GOT3 (cell line): ENCODE results near the gene EMCN.
"Not testable (repeated sequence)": the region's sequence is repeated elsewhere in the genome, so short reads cannot be mapped to it uniquely, and the experiment has no call there.

Experiments used
- DNase-seq: peaks from one replicate; lab custom pipeline; 2025; ENCODE audit warnings: mixed read lengths; lab: John Stamatoyannopoulos, UW

EMCN gene

DNA sequence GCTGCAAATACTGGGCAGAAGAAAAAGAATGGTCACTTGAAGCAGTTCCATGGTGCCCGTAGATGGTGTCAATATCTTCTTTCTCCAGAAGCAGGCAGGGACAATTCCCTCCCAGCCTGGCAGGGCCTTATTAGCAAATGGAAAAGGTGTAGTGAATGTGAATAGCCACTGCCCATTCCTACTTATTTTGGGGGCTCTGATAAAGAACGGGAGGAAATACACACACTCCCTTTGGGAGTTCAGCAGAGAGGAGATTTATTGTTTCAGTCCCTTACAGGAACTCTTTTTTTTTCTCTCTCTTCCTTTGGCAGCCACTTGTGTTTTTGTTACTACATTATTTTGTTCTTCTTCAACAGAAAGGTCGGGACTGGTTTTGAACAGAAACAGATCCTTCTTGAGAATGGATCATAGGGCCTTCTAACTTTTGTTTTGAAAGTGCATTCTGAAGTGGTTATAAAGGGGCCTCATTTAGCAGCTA lies at the start of gene EMCN:
Gene EMCN, minus strand, starts transcription at position 159 of the 478 bp plus-strand sequence. Its CDS starts 108 bp downstream, at position 51.
- DNase-seq = no peak

- no peak for DNase-seq
These were observed 48.6 kb upstream of the EMCN start for GRCh38 chr4:100566396-100566795.

- DNase-seq = no peak
These were observed 39.5 kb upstream of the EMCN start for GRCh38 chr4:100557306-100557705.

GRCh38 chr4:100555611-100556337 lies 38.0 kb upstream of the EMCN start:
- DNase-seq = no peak

DNA sequence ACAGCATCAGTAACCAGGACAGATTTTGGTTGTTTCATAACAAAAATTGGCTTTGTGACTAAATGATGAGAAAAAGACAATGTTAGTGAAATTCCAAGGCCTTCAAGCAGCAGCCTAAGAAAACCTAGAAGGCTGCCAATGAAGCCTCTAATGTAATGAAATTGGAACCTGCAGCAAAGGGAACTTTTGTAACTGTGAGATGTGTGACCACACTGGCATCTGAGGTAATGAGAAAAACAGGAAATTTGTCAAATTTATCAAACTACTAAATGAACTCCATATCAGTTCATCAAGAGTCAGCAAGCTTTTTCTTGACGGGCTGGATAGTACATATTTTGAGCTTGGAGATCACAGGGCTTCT lies 30.4 kb upstream of the EMCN start:
- no peak for DNase-seq

GRCh38 chr4:100547541-100548199 lies 29.8 kb upstream of the EMCN start:
- no peak for DNase-seq

DNA sequence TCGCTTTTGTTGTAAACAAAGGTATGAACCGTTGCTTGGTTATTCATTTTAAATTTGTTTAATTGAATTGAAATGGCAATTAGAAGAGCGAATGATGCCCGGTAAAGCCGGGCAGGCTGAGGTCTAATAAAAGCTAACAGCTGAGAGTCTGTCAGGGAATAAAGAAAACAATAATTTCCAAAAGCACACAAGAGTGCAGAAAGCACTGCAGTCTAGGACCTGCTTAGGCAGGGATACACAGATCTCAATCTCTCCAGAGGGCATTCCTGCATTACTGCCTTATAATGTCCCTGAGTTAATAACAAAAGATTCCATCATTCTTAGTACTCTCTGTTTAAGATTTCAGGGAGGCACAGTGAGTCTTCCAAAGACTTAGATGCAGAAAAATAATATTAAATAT lies 27.6 kb upstream of the EMCN start:
- no peak for DNase-seq

- DNase-seq = no peak
These were observed 22.3 kb upstream of the EMCN start for GRCh38 chr4:100540131-100540530.

DNA sequence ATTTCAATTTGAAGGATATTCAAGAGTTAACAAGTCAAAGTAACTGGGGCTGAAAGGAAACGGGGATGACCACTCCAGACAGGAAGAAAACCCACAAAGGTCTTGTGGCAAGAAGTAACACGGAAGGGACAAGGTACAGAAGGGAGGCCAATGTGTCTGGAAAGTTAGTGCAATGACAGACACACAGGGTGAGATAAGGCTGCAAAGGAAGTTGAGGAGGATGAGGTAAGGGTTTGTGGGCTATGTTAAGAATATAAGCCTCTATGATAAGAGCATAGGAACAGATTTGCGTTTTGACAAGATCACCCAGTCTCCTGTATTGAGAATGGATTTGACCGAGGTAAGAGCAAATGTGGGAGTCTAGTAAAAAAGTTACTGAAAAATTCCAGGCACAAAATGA lies 21.9 kb upstream of the EMCN start:
- DNase-seq = no peak

DNA sequence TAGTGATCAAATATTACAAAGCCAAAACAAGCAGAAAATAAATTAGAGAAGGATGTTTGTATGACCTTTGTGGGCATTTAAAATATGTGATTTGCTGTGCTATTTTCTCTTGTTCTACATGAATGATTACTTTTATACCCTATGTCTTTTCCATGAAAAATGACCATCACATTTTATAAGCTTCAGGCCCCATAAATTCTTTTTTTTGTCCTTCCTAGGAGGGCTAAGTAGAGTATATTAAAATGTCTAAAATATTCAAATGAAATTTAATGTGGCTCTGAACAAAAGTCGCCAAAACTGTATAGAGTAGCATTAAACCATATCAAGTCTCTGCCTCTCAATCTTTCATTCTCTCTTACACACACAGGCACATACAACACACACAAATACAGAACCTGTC lies 15.9 kb upstream of the EMCN start:
- DNase-seq = no peak

GRCh38 chr4:100530161-100530560 lies 12.3 kb upstream of the EMCN start:
- not testable (repeated sequence) for DNase-seq

- no peak for DNase-seq
These were observed 7.9 kb upstream of the EMCN start for GRCh38 chr4:100525686-100526085.

- DNase-seq = no peak
These were observed 1.4 kb upstream of the EMCN start for GRCh38 chr4:100519205-100519604.

- DNase-seq = no peak
These were observed 1.6 kb downstream of the EMCN start for GRCh38 chr4:100516225-100516624.

DNA sequence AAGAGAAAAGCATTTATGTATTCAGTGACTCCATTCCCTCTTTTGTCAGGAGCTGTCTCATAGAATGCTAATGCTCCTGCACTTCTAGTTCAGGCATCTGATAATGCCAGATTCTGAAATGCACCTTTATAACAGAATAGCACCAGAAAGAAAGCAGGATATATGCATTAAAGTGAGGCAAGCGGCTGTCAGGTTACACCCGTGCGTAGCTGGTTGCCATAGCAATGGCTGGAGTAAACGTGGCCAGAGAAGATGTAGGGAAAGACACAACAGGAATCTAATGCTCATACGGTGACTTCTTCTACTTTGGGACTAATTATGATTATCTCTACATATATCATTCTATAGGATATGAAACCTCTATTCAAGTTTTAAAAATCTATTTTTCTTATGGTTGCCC lies 5.9 kb downstream of the EMCN start:
- DNase-seq = no peak

- DNase-seq = no peak
These were observed 7.3 kb downstream of the EMCN start for GRCh38 chr4:100510551-100510950.

- DNase-seq = no peak
These were observed 8.4 kb downstream of the EMCN start for GRCh38 chr4:100509386-100509785.

GRCh38 chr4:100508691-100509090 lies 9.1 kb downstream of the EMCN start:
- DNase-seq = no peak

- DNase-seq = no peak
These were observed 13.5 kb downstream of the EMCN start for GRCh38 chr4:100504086-100504874.

DNA sequence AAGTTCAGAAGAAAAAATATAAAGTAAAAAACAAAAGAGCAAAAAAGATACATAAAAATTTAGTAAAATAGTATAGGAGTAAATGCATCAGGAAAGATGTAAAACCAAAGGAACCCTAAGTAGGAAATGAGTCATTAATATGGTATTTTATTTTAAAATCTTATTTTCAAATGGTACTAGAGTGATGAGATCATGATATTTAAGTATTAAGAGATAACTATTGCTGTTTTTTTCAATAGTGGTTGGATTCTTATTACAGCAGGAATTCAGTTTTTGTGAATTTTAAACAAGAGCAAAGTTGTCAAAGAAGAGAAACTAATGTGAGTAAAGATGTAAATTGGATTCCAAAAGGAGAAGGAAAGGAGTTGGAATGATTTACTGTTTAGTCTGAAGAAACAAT lies 20.0 kb downstream of the EMCN start:
- no peak for DNase-seq

DNA sequence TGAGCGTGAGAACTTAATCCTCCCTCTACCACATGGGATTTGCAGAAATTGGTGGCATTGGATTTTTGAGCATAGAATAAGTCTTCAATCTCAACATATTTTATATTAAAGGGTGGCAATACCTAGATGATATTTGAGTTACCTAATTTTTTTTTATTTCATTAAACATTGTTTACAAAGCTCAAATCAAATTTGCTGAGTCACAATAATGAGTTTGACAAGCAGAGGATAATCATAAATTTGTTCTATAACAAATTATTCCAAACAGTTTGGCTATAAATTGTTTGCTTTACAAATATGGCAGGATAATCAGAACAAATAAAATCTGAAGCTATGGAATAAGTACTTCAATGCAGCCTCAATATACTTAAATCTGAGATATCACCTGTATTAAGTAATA lies 22.7 kb downstream of the EMCN start:
- DNase-seq = no peak

GRCh38 chr4:100494166-100494565 lies 23.7 kb downstream of the EMCN start:
- DNase-seq = no peak

DNA sequence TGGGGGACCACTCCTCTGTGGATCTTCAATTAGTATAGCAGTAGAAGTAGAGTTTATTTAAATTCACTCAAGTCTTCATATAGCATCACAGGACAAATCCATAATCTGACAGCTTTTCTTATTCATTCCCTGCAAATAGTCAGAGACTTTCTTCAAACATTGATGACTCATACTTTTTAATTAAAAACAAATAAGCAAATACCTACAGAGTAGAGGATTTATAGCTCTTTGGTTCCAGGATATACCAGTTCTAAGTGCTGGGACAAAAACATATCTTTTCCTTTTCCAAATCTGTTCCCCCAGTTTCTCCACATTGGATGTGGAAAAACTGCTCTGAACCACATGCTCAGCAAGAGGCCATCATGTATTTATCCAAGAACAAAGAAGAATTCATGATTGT lies 24.1 kb downstream of the EMCN start:
- no peak for DNase-seq
